ENCODE results near the gene SLC26A3. TPM values are rescaled to one million over a fixed set of nuclear protein-coding genes. Genes with fewer than 3 reads are reported as not detected.

SLC26A3 gene
- polyA plus RNA-seq, 1 donor: not detected

DNA sequence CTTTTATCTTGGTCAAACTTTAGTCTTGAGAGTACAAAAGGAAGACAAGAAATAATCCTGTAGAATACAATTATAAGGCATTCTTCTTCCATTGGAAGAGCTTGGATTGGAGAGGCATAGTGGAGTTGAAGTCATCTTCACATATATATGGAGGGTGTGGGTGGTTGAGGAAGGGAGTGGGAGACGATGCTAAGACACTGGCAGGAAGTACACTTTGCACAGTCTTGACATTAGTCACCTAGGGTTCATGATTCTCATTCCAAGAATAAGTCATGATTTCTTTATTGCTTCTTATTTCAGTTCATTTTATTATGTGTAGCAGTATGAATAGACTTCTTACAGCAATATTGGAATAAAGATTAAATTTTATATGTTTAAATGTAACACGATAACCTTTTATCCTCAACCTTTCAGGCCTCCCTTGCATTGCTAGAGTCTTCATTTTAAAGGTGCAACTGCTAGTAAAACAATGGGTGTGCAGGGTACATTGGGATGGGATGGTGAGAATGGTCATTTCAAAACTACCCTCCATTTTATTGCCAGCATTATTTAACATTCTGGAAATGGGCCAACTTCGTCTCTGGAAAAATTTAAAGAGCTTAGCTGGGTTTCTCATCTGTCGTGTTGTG is 12.3 kb upstream of the SLC26A3 start:
- no peak for DNase-seq

DNA sequence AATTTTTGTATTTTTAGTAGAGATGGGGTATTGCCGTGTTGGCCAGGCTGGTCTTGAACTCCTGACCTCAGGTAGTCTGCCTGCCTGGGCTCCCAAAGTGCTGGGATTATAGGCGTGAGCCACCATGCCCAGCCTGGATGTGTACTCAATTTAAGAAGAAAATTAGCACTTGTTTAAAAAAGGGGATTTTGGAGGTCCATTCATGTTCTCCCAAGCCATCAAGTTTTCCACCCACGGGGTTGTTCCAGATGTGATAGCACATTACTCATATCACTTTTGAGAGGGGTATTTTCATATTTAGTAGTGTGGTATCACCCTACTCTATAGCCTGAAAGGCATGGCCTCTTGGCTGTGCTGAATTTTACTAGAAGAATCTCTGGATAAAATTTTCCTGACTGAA is 10.5 kb upstream of the SLC26A3 start:
- DNase-seq: no peak

DNA sequence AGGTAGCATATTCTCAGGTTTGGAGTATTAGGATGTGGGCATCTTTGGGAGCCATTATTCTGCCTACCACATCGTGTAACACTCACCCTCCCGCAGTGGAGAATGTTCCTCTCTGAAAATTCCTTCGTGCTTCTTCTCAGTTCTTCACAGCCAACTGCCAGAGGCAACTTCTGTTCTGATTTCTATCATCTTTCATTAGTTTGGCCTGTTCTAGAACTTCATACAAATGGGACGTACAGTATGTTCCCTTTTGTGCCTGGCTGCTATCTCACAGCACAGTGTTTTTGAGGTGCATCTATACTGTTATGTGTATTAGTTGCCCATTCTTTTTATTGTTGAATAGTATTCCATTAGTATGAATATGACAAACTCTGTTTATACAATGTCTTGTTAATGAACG is 8.9 kb upstream of the SLC26A3 start:
- DNase-seq: no peak

DNA sequence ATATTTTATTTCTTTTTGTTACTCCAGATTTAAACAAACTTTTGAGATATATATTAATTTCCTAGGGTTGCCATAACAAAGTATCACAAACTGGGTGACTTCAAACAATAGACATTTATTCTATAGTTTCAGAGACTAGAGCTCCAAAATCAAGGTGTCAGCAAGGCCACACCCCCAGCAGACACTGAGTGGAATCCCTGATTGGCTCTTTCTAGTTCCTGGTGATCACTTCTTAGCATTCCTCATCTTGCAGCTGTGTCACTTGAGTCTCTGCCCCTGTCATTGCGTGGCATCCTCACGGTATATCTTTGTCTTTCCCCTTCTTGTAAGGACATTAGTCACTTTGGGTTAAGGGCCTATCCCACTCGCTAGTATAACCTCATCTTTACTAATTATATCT is 7.6 kb upstream of the SLC26A3 start:
- no peak for DNase-seq

DNA sequence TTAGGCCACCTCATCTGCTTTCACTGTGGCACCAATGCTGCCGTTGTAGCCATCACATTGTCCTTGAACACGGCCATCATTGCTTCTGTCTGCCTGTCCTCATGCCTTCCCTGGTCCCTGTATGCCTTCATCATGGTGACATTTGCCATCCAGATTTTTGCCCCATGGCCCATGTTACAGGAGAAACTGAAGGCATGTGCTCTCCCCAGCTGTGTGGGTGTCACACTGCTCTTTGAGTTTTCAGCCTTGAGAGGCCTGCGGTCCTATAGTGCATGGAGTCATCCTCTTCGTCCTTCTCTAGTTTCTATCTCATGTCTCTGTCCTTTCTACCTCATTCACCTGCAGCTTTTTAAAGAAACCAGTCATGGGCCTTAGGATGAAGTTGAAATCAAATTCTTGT is 6.2 kb upstream of the SLC26A3 start:
- DNase-seq: no peak

DNA sequence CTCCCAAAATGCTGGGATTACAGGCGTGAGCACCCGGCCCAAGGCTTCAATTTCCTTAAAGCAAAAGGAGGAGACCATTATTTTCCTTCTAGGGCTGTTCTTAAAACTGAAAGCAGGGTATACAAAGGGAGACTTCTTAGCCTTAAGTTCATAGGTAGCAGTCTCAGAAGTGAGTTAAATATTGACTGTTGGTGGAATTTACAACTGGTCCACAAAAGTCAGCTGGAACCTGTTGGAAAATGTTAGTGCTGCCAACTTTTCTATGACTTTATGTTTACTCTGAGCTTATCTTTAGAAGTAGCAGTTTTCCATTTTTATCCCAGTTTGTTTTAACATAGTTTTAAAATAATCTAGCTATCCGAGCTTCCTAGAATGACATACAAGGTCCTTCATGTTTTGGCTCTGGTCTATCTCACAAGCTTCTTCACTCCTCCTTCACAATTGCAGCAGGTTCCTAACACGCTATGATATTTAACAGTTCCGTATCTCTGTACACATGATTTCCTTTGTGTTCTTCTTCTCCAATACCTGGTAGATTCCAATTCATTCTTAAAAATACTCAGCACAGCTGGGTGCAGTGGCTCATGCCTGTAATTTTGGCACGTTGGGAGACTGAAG is 3.3 kb downstream of the SLC26A3 start:
- no peak for DNase-seq

DNA sequence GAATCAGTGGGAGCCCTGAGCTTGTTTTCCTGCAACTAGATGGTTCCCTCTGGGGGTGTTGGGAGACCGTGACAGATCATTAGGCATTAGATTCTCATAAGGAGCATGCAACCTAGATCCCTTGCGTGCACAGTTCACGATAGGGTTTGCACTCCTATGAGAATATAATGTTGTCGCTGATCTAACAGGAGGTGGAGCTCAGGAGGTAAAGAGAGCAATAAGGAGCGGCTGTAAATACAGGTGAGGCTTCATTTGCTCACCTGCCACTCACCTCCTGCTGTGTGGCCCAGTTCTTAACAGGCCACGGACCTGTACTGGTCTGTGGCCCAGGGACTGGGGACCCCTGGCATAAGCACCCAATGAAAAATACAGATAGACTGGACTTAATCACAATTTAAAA is 10.7 kb downstream of the SLC26A3 start:
- DNase-seq: no peak

DNA sequence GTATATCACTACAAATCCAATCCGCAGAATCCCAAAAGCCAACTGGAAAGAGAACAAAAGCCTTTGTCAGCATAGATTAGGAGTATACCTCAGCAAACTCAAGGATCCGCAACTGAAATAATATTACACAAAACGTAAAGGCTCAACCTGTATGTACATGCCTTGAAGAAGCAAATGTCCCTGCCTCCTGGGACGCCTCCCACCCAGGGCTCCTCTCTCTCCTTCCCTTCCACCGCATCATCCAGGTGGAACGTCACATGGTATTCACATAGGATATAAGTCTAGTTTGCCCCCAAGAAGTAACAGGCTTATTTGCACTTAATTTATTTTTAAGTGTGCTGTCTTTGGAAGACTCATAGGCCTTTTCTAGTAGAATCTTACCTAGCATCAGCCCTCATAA is 13.4 kb downstream of the SLC26A3 start:
- DNase-seq: no peak

DNA sequence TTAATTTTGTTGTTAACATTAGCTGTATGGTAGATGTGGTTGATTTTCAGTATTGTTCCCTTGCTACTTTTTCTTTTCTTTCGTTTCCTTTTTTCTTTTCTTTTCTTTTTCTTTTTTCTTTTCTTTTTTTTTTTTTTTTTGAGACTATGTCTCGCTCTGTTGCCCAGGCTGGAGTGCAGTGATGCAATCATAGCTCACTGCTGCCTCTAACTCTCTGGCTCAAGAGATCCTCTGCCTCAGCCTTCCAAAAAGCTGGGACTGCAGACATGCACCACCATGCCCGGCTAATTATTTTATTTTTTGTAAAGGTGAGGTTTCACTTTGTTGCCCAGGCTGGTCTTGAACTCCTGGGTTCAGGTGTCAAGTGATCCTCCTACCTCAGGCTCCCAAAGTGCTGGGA is 14.4 kb downstream of the SLC26A3 start:
- DNase-seq: no peak

DNA sequence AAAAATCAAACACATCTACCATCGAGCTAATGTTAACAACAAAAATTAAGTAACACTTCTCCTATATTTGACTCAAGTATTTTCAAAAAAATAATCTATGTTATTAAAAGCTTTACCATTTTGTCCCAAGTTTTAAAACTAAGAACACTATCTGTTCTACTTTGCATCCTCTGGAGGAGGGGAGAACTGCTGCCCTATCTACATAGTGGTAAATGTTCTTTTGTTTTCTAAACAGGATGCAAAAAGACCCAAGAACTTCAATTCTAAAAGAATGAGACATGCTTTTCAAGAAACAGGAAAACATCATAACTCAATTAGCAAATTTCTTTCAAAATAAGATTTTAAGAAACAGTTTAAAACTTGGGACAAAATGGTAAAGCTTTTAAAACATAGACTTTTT is 14.8 kb downstream of the SLC26A3 start:
- DNase-seq: no peak

DNA sequence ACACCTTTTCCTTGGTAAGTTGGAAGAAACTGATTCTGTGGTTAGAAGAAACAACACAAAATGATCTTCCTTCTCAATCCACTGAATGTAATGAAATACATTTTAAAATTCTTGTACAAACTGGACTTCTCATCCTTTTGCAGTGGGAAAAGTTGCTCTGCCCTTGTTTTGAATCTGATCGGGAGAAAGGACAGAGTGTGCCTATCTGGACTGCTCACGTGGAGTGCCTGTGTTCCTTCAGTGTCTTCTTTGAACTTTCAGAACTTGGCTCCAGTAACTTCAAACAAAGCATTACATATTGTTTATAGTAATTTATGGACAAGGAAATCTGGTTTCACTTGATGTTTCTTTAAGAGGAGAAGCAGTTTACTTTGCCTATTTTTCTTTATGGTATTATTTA is 17.1 kb downstream of the SLC26A3 start:
- no peak for DNase-seq

DNA sequence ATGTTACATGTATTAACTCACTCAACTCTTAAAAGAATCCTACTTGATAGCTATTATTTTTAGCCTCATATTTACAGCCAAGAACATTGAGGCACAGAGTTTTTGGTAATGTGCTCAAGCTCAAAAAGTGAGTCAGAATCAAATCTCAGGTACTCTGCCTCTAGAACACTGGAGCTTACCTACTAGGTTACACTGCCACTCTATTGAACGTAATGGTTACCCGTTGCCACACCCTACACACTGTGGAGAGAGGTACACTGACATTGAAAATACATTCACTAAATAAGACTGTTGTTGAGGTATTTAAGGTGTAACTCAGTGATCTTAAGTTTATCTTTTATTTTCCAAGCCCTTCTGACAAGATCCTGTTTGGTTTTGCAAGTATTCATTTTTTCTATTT is 17.9 kb downstream of the SLC26A3 start:
- DNase-seq: no peak

DNA sequence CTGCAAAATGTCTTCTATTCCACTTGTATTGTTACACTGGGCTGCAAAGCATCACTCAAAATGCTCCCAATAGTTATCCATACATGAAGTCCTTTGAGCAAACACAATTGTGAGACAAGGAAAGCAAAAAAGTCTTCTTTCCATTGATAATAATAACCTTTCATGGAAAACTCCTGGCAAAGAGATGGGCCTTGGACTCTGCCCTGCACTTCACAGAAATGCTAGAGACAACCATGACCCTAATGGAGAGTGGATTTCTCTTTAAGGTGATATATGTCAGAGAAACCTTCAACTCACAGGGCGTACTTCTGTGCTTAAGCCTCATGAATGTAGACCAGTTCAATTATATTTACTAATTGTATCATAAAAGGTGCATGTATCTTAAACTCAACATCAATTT is 19.4 kb downstream of the SLC26A3 start:
- DNase-seq: no peak

DNA sequence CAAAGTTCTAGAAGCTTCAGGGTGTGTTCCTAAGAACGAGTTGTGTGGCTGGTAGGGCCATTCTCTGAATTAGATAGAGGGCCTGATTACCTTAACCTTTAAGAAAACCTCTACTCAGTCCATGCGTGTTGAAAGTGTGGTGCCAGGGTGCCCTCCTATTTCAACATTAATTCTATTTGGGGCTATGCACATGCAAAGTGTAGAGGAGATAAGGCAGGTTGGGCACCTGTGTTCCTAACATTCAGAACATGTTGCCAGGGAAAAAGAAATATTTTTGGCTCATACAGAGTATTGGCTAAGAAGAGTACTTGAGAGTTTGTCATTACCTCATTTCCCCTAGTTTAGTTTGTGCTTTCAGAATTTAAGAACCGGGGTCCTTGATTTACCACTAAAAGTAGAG is 20.6 kb downstream of the SLC26A3 start:
- no peak for DNase-seq

DNA sequence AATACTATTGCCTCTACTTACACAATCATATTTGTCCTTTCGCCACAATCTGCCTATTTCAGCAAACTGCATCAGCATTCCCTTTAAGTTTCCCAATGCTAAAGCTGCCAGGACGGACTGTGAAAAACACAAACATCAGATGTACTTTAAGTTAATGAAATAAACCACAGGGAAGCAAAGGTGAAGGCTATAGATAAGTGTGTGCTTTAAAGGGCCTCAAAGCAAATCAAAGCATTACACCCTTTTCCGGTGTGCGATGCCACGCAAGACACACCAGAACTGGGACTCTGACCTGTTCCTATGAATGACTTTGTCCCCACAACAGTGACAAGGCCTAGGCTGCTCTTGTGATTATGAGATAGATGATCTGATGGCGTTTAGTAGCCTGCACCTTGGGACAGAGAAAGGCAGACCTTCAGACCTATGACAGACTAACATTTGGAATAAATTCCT is 23.4 kb downstream of the SLC26A3 start:
- no peak for DNase-seq

DNA sequence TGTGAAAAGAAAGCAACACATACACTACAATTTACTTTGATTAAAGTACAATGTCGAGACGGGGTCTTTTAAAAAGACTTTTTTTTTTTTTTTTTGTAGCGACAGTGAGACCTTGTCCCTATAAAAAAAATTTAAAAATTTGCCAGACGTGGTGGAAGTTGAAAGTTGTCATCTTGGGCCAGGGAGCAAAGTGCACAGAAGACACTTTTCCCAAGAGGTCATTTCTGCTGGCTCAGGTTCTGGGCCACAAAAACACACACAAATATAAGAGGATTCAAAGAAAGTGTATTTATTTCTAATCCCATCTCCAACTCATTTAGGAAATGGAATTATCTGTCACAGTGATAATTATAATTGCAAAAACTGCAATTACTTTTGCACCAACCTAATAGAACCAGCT is 24.7 kb downstream of the SLC26A3 start:
- DNase-seq: no peak

DNA sequence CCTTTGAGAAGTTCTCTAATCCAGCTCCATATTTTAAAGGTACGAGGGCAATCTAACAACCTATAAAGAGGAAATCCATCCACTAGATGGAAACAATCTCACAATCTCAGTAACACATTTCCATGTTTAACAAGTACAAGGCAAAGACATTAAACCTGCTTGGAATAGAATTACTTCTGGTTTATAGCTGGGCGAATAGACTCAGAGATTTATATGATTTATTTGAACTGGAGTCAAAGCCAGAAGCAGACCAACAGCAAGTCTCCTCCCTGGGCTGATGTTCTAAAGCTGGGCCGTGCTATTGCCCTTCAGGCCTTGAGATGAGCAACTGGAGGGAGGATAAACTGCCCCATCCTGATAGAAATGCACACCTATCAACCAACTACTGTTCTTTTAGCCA is 25.3 kb downstream of the SLC26A3 start:
- DNase-seq: no peak

DNA sequence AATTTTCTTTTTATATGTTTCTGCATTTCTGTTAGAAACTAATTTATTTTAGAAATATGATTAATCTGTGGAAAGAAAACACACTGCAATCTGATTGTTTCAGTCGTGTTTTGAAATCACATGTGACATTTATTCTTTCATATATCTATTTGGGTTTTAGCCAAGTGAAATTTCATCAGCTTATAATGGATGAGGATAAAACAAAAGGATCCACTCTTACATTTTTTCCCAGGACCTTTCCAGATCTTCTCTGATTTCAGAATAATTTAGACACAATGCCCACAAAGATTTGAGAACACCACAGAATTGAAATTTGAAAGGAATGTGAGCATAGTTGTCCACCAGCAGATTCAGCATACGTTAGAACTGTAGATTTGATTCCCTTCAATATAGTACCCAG is 30.0 kb downstream of the SLC26A3 start:
- no peak for DNase-seq

DNA sequence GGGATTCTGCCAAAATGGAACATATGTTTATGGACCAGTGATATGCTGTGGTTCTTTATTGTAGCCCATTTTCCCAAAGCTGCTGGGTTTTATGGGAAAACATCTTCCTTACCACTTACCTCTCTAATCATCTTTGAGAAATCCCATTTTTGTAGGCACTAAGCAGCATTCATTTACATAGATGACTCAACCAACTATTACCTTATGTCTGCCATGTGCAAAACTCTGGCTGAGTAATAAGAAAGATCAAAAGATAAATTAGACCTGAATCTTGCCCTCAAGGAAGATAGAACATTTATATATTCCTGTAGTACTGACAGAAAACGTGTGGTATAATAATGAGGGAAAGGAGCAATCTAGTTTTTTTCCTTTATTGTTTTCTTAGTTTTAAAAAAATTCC is 34.8 kb downstream of the SLC26A3 start:
- no peak for DNase-seq

DNA sequence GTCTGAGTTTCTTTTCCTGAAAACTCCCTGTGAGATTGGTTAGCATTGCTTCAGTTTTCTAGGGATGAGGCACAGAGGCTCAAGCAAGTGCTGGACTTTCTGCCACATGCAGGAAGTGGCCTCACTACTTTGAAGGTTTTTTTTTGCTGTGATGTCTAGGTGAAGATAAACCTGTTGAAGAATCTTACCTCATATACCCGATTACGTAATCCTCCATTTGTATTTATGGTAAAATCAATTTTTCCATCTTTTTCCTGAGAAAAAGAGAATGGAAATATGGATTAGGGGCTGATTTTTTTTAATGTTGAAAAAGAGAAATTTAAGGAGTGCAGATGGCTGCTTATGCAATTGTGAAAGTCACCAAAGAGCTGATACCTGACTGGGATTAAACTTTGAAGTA is 35.6 kb downstream of the SLC26A3 start:
- no peak for DNase-seq

DNA sequence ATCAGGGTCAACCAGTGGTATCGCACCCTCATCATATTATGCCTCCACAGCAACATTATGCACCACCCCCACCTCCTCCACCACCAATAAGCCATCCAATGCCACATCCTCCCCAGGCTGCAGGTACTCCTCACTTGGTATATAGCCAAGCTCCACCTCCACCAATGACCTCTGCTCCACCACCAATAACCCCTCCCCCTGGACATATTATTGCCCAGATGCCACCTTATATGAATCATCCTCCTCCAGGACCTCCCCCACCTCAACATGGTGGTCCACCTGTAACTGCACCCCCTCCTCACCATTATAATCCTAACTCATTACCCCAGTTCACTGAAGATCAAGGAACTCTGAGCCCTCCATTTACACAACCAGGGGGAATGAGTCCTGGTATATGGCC is 44.4 kb downstream of the SLC26A3 start:
- DNase-seq: no peak

DNA sequence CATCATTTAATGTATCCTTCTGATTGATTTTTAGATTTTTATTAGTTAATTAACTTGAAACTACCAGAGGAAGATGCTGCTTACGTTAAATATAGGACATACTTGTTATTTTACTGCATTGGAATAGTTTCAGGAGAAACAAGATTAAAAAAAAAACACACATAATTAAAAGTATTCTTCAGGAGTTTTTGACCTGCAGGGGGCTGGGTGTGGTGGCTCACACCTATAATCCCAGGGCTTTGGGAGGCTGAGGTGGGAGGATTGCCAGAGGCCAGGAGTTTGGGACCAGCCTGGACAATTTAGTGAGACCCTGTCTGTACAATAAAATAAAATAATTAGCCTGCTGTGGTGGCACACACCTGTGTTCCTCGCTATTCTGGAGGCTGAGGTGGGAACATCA is 48.4 kb downstream of the SLC26A3 start:
- no peak for DNase-seq

DNA sequence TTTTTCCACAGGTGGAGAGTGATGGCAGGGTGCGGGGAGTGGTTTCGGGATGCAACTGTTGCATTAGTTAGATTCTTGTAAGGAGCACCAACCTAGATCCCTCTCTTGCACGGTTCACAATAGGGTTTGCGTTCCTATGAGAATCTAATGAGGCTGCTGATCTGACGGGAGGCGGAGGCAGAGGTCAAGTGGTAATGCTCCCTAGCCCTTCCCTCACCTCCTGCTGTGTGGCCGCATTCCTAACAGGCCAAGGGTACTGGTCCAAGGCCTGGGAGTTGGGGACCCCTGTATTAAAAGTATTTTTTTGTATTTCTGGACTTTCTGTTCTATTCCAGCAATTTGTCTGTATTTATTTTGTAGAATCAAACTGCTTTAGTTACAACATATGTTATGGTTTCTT is 51.9 kb downstream of the SLC26A3 start:
- DNase-seq: no peak

DNA sequence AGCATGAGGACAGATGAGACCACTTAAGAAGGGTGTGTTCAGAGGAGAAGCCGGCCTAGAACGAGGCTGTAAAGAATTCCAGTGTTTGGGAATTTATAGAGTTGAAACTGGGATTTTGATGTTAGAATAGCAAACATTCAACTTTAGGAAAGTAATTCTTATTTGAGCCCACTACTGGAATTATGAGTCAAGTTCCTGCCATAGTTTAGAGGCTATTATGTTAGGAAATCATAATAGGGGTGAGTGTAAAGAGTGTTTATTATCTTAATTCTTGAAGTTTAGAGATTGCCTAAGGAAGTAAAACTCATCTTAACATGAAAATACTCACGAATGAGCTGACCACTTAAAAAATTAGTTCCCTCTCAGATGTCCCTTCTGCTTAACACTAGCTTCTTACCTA is 57.0 kb downstream of the SLC26A3 start:
- no peak for DNase-seq

DNA sequence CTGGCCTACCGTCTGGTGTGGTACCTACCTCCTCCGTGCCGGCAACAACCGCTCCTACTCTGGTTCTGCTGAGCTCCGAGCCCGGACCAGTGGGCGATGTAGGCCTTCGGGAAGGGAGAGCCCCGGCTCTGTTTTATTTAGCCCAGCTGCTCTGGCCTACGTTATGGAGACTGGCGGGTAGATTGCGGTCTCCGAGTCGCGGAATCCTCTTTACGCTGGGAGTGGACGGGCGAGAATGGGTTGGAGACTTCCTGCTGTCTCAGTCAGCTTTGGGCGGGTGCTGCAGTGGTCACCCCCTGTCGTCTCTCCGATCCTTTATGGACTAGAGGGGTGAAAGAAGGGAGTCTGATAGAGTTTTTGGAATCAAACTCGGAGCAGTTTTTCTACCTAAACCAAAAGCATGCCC is 58.7 kb downstream of the SLC26A3 start:
- DNase-seq: no peak

Measured in hindlimb muscle (tissue), 1 donor.